ENCODE results near the gene ZNF205. TPM values are rescaled to one million over a fixed set of nuclear protein-coding genes. Genes with fewer than 3 reads are reported as not detected.

The ZNF205 gene
- total RNA-seq, 4 donors from 2014 or later, result 7.1 to 16.1 (median 9.7) TPM

- ATAC-seq (ENCODE audit: low FRiP score), result no peak
Measured at GRCh38 chr16:3119701-3120408, 7.5 kb downstream of the ZNF205 start.

DNA sequence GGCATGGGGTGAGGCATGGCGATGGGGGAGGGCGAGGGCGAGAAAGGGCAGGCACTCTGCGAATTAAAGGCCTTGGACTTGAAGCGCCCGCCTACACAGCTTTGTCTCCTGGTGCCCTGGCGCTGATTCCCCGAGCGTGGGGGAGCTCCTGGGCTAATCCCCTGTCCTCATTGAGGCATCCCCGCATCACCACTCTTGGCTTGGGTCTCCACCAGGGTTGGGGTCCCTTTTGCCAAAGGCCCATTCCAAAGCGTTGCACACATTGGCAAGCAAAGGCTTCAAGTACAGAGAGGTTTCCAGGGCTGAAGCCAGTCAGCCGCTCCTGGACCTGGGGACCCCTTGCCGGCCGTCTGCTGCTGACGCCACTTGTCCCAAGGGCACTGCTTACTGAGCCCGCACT, 8.0 kb downstream of the ZNF205 start:
- no peak for DNase-seq (ENCODE audit: low spot score)

More at GRCh38 chr16:3119701-3120408, 7.5 kb downstream of the ZNF205 start:
- TF ChIP-seq, protein P1, sequence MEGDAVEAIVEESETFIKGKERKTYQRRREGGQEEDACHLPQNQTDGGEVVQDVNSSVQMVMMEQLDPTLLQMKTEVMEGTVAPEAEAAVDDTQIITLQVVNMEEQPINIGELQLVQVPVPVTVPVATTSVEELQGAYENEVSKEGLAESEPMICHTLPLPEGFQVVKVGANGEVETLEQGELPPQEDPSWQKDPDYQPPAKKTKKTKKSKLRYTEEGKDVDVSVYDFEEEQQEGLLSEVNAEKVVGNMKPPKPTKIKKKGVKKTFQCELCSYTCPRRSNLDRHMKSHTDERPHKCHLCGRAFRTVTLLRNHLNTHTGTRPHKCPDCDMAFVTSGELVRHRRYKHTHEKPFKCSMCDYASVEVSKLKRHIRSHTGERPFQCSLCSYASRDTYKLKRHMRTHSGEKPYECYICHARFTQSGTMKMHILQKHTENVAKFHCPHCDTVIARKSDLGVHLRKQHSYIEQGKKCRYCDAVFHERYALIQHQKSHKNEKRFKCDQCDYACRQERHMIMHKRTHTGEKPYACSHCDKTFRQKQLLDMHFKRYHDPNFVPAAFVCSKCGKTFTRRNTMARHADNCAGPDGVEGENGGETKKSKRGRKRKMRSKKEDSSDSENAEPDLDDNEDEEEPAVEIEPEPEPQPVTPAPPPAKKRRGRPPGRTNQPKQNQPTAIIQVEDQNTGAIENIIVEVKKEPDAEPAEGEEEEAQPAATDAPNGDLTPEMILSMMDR (IDR thresholded peaks at IDR 0.05), result no peak
- no peak for DNase-seq (ENCODE audit: low spot score)

DNA sequence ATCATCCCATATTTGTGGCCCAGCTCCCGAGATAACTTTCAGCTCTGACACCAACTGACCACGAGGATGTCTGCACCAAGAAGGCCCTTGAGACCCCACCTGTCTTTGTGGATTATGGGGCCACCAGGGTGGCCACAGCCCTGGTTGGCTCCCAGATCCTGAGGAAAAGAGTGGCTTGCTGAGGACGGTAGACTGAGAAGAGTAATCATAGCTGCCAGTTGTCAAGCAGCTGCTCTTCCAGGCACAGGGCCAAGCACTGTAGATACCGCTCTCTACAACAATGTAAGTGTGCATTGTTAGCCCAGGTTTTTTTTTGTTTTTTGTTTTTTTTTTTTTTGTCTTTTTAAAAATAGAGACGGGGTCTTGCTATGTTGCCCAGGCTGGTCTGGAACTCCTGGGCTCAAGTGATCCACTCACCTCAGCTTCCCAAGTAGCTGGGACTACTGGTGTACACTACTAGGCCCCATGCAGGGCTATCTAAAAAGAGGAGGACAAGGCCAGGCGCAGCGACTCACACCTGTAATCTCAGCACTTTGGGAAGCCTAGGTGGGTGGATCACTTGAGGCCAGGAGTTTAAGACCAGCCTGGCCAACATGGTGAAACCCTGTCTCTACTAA, 9.6 kb downstream of the ZNF205 start:
- TF ChIP-seq, protein P1 (IDR thresholded peaks at IDR 0.05), result no peak
- ATAC-seq (ENCODE audit: low FRiP score), result no peak
- DNase-seq (ENCODE audit: low spot score), result no peak

More for the DNA sequence above, 8.0 kb downstream of the ZNF205 start:
- TF ChIP-seq, protein P1 (IDR thresholded peaks at IDR 0.05), result no peak
- ATAC-seq (ENCODE audit: low FRiP score), result no peak

DNA sequence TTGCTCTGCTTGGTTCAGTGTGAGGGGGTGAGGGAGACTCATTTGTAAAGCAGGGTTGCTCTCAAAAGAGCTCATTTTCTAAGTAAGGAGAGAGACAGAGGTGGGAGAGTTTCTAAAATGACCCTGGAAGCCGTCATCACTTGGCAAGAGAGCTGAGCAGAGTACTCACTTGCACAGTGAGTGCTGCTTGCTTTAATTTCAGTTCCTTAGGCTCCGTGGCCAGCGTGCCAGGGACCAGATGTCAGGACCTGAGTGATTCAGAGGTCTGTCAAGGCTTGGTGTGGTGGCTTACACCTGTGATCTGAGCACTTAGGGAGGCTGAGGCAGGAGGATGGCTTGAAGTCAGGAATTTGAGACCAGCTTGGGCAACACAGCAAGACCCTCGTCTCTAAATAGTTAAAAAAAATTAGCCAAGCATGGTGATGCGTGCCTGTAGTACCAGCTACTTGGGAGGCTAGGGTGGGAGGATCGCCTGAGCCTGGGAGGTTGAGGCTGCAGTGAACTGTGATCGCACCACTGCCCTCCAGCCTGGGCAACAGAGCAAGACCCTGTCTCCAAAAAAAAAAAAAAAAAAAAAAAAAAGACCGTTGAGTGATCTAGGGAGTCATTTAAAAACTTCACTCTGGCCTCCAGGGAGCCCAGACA, 10.7 kb downstream of the ZNF205 start:
- TF ChIP-seq, protein P1 (IDR thresholded peaks at IDR 0.05), result no peak
- no peak for ATAC-seq (ENCODE audit: low FRiP score)
- no peak for DNase-seq (ENCODE audit: low spot score)

DNA sequence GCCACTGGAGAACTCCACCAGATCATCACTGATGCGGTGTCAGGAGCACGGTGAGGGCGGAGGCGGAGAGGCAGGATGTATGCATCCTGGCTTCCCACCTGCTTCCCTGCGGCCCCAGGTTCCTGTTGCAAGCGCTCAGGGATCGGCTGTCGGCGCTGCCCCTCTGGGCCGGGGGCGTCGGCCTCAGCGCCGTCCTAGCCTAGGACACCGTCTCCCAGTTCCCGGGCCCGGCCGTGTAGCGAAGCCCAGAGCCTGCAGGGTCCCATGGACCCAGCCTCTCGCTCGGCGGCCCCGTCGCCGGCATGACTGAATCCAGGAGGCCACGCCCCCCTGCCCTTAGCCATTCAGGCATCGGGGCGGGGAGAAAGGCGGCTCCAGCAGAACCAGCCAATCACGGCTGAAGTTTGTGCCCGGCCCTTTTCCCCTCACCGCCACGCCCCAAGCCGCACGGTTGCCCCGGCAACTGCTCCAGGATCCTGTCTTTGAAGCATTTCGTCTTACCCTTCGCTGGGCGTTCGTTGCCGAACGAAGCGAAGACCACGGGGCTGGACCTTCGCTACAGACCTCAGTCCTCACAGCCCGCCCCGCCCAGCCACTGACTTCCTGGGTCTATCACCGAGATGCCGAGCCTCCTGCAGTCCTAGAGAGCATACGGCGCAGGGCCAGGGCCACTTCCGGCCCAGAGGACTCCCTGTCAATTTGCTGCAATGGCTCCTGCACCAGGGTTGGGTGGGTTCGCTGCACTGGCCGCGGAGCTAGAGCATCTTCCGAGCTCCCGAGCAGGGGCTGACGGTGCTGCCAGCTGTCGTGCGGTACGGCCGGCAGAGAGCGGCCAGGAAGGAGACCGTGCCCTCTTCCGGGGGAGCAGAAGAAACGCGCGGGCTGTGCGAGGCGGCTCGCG, 11.8 kb downstream of the ZNF205 start:
- DNase-seq (ENCODE audit: low spot score) (peak; percentile 98), ATAC-seq (ENCODE audit: low FRiP score) (peak; percentile 97)
- TF ChIP-seq, protein P1 (IDR thresholded peaks at IDR 0.05), result no peak

DNA sequence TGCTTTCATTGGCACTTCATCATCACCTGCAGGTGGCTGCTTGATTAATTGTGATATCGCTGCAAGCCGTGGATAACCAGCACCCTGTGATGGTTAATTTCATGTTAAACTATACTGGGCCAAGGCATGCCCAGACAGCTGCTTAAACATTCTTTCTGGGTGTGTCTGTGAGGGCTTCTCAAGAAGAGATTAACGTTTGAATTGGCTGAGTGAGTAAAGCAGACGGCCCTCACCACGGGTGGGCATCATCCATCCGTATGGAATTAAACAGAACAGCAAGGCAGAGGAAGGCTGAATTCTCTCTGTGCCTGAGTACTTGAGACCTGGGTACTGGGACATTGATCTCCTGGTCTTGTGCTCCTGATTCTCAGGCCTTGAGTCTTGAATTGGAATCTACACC, 15.4 kb downstream of the ZNF205 start:
- DNase-seq (ENCODE audit: low spot score), result no peak
- TF ChIP-seq, protein P1 (IDR thresholded peaks at IDR 0.05), result no peak
- no peak for ATAC-seq (ENCODE audit: low FRiP score)

All from omental fat pad (tissue), 4 donors.